Measurements from ENCODE around the gene ACSS1. TPM values are rescaled to one million over a fixed set of nuclear protein-coding genes. Genes with fewer than 3 reads are reported as not detected.

The ACSS1 gene
- total RNA-seq, 1 donor, result 0.99 TPM

- TF ChIP-seq, protein P1, sequence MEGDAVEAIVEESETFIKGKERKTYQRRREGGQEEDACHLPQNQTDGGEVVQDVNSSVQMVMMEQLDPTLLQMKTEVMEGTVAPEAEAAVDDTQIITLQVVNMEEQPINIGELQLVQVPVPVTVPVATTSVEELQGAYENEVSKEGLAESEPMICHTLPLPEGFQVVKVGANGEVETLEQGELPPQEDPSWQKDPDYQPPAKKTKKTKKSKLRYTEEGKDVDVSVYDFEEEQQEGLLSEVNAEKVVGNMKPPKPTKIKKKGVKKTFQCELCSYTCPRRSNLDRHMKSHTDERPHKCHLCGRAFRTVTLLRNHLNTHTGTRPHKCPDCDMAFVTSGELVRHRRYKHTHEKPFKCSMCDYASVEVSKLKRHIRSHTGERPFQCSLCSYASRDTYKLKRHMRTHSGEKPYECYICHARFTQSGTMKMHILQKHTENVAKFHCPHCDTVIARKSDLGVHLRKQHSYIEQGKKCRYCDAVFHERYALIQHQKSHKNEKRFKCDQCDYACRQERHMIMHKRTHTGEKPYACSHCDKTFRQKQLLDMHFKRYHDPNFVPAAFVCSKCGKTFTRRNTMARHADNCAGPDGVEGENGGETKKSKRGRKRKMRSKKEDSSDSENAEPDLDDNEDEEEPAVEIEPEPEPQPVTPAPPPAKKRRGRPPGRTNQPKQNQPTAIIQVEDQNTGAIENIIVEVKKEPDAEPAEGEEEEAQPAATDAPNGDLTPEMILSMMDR (IDR thresholded peaks at IDR 0.05; ENCODE audit: insufficient read depth, low read length), result no peak
- DNase-seq (ENCODE audit: low read depth), result no peak
Observed at GRCh38 chr20:25050501-25051350, 7.2 kb downstream of the ACSS1 start.

GRCh38 chr20:25050082-25050481, 7.9 kb downstream of the ACSS1 start:
- TF ChIP-seq, protein P1 (IDR thresholded peaks at IDR 0.05; ENCODE audit: insufficient read depth, low read length), result no peak

More at GRCh38 chr20:25050501-25051350, 7.2 kb downstream of the ACSS1 start:
- no peak overlapping the region for H3K4me3 ChIP-seq (ENCODE audit: low read depth, low read length)

GRCh38 chr20:25049261-25050060, 8.5 kb downstream of the ACSS1 start:
- TF ChIP-seq, protein P1 (IDR thresholded peaks at IDR 0.05; ENCODE audit: insufficient read depth, low read length), result no peak
- no peak for DNase-seq (ENCODE audit: low read depth)
- no peak overlapping the region for H3K4me3 ChIP-seq (ENCODE audit: low read depth, low read length)

More at GRCh38 chr20:25050082-25050481, 7.9 kb downstream of the ACSS1 start:
- no peak overlapping the region for H3K4me3 ChIP-seq (ENCODE audit: low read depth, low read length)
- DNase-seq (ENCODE audit: low read depth), result no peak

GRCh38 chr20:25048519-25048952, 9.4 kb downstream of the ACSS1 start:
- H3K4me3 ChIP-seq (ENCODE audit: low read depth, low read length), result no peak overlapping the region
- TF ChIP-seq, protein P1 (IDR thresholded peaks at IDR 0.05; ENCODE audit: insufficient read depth, low read length), result no peak
- no peak for DNase-seq (ENCODE audit: low read depth)

DNA sequence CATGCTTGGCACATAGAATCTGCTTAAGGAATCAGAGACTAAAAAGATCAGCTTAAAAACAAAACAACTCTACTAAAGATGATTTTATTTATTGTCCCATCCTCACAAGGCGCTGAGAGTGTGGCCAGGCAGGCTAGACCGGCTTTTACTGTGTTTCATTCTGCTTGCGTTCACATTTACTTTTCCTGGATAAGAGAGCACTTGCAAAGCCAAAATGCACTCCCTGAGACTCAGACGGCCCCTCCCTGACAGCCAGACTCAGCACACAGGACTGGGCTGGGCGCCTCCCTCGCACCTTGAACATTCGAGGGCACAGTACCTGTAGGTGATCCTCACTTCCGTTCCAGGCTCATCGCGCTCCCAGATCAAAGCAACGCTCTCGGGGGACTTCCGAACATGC, 10.2 kb downstream of the ACSS1 start:
- no peak for DNase-seq (ENCODE audit: low read depth)
- H3K4me3 ChIP-seq (ENCODE audit: low read depth, low read length), result no peak overlapping the region

More for the DNA sequence above, 10.2 kb downstream of the ACSS1 start:
- TF ChIP-seq, protein P1 (IDR thresholded peaks at IDR 0.05; ENCODE audit: insufficient read depth, low read length), result no peak
